HCT116 (cell line): ENCODE results near the gene CASP8. TPM values are rescaled to one million over a fixed set of nuclear protein-coding genes. Genes with fewer than 3 reads are reported as not detected.

Experiments used
- ATAC-seq: fragments of 200-7000 bp; cut with Tn5 transposase; 2 replicates; pipeline ENCODE4 v1.9.1; 2020; ENCODE audit warnings: mild to moderate bottlenecking, moderate library complexity
- BruUV-seq: library from RNA; stranded (reverse); fragments of 400-500 nt; replicated peaks from 2 replicates; lab custom pipeline; 2021; lab: Mats Ljungman, UMichigan
- CTCF ChIA-PET: fragments of 300-600 bp; sonication (Branson Sonifier 250); formaldehyde crosslinking; loops from one replicate; lab custom pipeline; 2021; ENCODE audit warnings: antibody characterized with exemption; lab: Charles Lee
- POLR2A ChIA-PET: fragments of 300-600, 350-600 bp; sonication (Branson Sonifier 250); formaldehyde crosslinking; loops from one replicate; lab custom pipeline; 2021; ENCODE audit warnings: antibody characterized with exemption; lab: Charles Lee
- RAD21 ChIA-PET, 2 experiments: fragments of 300-600 bp; sonication (Branson Sonifier 250); formaldehyde crosslinking; loops; one replicate each; lab custom pipeline; 2023; ENCODE audit warnings: low total read pairs in 2 of 2; ENCODE audit not compliant: uncharacterized antibody in 2 of 2, unreplicated experiment in 2 of 2, low non-redundant PET in 1 of 2; lab: Charles Lee
- DNase-seq: peaks from one replicate; pipeline ENCODE4 v3.0.0-alpha.2; 2010; ENCODE audit warnings: low read depth, low spot score
- H2AFZ ChIP-seq: fragments of 200-600 bp; shearing (Covaris generic), sonication (generic); 2 replicates; pipeline ENCODE4 v1.6.1; 2017; ENCODE audit warnings: low read depth, mixed run types, mixed read lengths, antibody characterized with exemption, low read length; ENCODE audit not compliant: poor library complexity, severe bottlenecking
- H3K27ac ChIP-seq: 2 replicates; pipeline ENCODE4 v1.5.1; 2012; ENCODE audit warnings: low read depth, low read length
- H3K27me3 ChIP-seq: fragments of 200-600 bp; sonication (generic); 2 replicates; pipeline ENCODE4 v1.6.1; 2016; ENCODE audit warnings: mixed run types, low read length, mixed read lengths; ENCODE audit not compliant: insufficient read depth
- H3K36me3 ChIP-seq, 2 experiments: fragments of 200-500 bp in 1 of 2; fragments of 200-600 bp in 1 of 2; sonication (Bioruptor generic) in 1 of 2; sonication (generic) in 1 of 2; 2 replicates each; pipeline versions ENCODE4 v1.5.1 to v1.6.1; 2014 to 2016; ENCODE audit warnings: low read length in 2 of 2, inconsistent platforms in 1 of 2, mixed read lengths in 1 of 2, mixed run types in 1 of 2; ENCODE audit not compliant: insufficient read depth in 2 of 2, control insufficient read depth in 1 of 2
- H3K4me1 ChIP-seq, 2 experiments: fragments of 200-600 bp in 1 of 2; sonication (generic) in 1 of 2; 2 replicates each; pipeline versions ENCODE4 v1.5.1 to v1.6.1; 2012 to 2017; ENCODE audit warnings: low read length in 2 of 2, inconsistent platforms in 1 of 2, mild to moderate bottlenecking in 1 of 2, mixed read lengths in 1 of 2, mixed run types in 1 of 2, moderate library complexity in 1 of 2; ENCODE audit not compliant: insufficient read depth in 2 of 2, control insufficient read depth in 1 of 2
- H3K4me2 ChIP-seq: fragments of 200-600 bp; sonication (generic); 2 replicates; pipeline ENCODE4 v1.6.1; 2017; ENCODE audit warnings: mixed run types, low read length, mixed read lengths
- H3K4me3 ChIP-seq, 2 experiments: fragments of 200-600 bp in 1 of 2; sonication (generic) in 1 of 2; replicated peaks in 1 of 2; 2 replicates each; pipeline ENCODE4 v1.5.1; 2011 to 2016; ENCODE audit warnings: low read length in 2 of 2, control low read depth in 1 of 2, low read depth in 1 of 2, mild to moderate bottlenecking in 1 of 2, mixed read lengths in 1 of 2, mixed run types in 1 of 2
- H3K79me2 ChIP-seq: fragments of 200-600 bp; sonication (generic); 2 replicates; pipeline ENCODE4 v1.6.1; 2017; ENCODE audit warnings: mild to moderate bottlenecking, mixed run types, low read length, moderate library complexity, mixed read lengths; ENCODE audit not compliant: insufficient read depth
- H3K9ac ChIP-seq: fragments of 200-600 bp; sonication (generic); 2 replicates; pipeline ENCODE4 v1.6.1; 2016; ENCODE audit warnings: low read length, mixed read lengths
- H3K9me2 ChIP-seq: fragments of 200-600 bp; sonication (generic), shearing (Covaris generic); 2 replicates; pipeline ENCODE4 v1.6.1; 2017; ENCODE audit warnings: mixed run types, mild to moderate bottlenecking, moderate library complexity; ENCODE audit not compliant: insufficient read depth
- H3K9me3 ChIP-seq, 2 experiments: fragments of 200-500 bp in 1 of 2; fragments of 200-600 bp in 1 of 2; sonication (Bioruptor generic) in 1 of 2; sonication (generic) in 1 of 2; 2 replicates each; pipeline ENCODE4 v1.6.1; 2014 to 2017; ENCODE audit warnings: low read length in 2 of 2, mixed read lengths in 2 of 2, inconsistent platforms in 1 of 2, low read depth in 1 of 2, mild to moderate bottlenecking in 1 of 2, mixed run types in 1 of 2, moderate library complexity in 1 of 2; ENCODE audit not compliant: control insufficient read depth in 1 of 2, insufficient read depth in 1 of 2
- H4K20me1 ChIP-seq: fragments of 200-600 bp; sonication (generic), shearing (Covaris generic); 2 replicates; pipeline ENCODE4 v1.6.1; 2017; ENCODE audit warnings: mixed run types, mild to moderate bottlenecking, moderate library complexity; ENCODE audit not compliant: insufficient read depth
- CBX3 ChIP-seq: IDR thresholded peaks from 2 replicates; pipeline ENCODE4 v1.6.1; 2012; ENCODE audit warnings: low read depth
- CEBPB ChIP-seq: IDR thresholded peaks from 2 replicates; pipeline ENCODE4 v1.6.1; 2012; ENCODE audit warnings: low read depth
- CTCF ChIP-seq, 3 experiments: fragments of 200-600 bp in 1 of 3; sonication (generic) in 1 of 3; IDR thresholded peaks in 2 of 3; conservative IDR thresholded peaks in 1 of 3; 2 replicates each; pipeline ENCODE4 v1.5.1; 2012 to 2017; ENCODE audit warnings: low read depth in 2 of 3, low read length in 2 of 3, antibody characterized with exemption in 1 of 3, borderline replicate concordance in 1 of 3, control low read depth in 1 of 3, mild to moderate bottlenecking in 1 of 3, mixed read lengths in 1 of 3, mixed run types in 1 of 3, moderate library complexity in 1 of 3; ENCODE audit not compliant: insufficient read depth in 1 of 3
- EZH2phosphoT487 ChIP-seq: fragments of 200-600 bp; IDR thresholded peaks from 2 replicates; pipeline ENCODE4 v1.6.1; 2018; ENCODE audit warnings: antibody characterized with exemption, borderline replicate concordance
- JUND ChIP-seq: IDR thresholded peaks from 2 replicates; pipeline ENCODE4 v1.6.1; 2012
- MAX ChIP-seq: IDR thresholded peaks from 2 replicates; pipeline ENCODE4 v1.6.1; 2012
- POLR2A ChIP-seq: IDR thresholded peaks from 2 replicates; pipeline ENCODE4 v1.7.0; 2011; ENCODE audit warnings: borderline replicate concordance; ENCODE audit not compliant: insufficient read depth, insufficient read length; ENCODE audit errors: extremely low read depth
- RAD21 ChIP-seq: IDR thresholded peaks from 2 replicates; pipeline ENCODE4 v1.6.1; 2012; ENCODE audit warnings: low read depth, mild to moderate bottlenecking
- SP1 ChIP-seq: IDR thresholded peaks from 2 replicates; pipeline ENCODE4 v1.6.1; 2012; ENCODE audit warnings: low read depth
- YY1 ChIP-seq: IDR thresholded peaks from 2 replicates; pipeline ENCODE4 v1.6.1; 2011; ENCODE audit warnings: low read length, low read depth, moderate library complexity, mild to moderate bottlenecking; ENCODE audit not compliant: insufficient replicate concordance; ENCODE audit errors: extremely low read depth
- ZFX ChIP-seq: fragments of 450-650 bp; IDR thresholded peaks from 2 replicates; pipeline ENCODE4 v1.6.1; 2017
- ZNF274 ChIP-seq: fragments of 200-500 bp; sonication (Bioruptor generic); IDR thresholded peaks from 2 replicates; pipeline ENCODE4 v1.6.1; 2014; ENCODE audit warnings: mild to moderate bottlenecking, low read depth, low read length, inconsistent platforms
- intact Hi-C: fragments of 100-400 bp; cut with micrococcal nuclease; formaldehyde crosslinking; loops from 2 replicates; pipeline ENCODE4 v1.10.0; 2022
- total RNA-seq: library from RNA; stranded (reverse); gene quantifications from one replicate; pipeline ENCODE4 v1.2.1, GENCODE V29; 2021; ENCODE audit not compliant: unreplicated experiment

The CASP8 gene
- total RNA-seq, 1 experiment from 2014 or later = 29.6 TPM

- intact Hi-C loops = no loop called here
- BruUV-seq = no TSS peak
- ChIA-PET POLR2A (no interaction called here), RAD21 (no interaction called here), CTCF (no interaction called here)
- Histone ChIP-seq H3K4me3 (no peak overlapping the region), H3K9me2 (no peaks in the 10 kb centered on the region), H4K20me1 (no peaks in the 10 kb centered on the region), H3K36me3 (no peaks in the 10 kb centered on the region), H3K79me2 (no peaks in the 10 kb centered on the region), H3K4me1 (no peaks in the 10 kb centered on the region), H3K27me3 (no peaks in the 10 kb centered on the region), H3K9me3 (no peaks in the 10 kb centered on the region), H3K9ac (no peak overlapping the region), H2AFZ (no peak overlapping the region), H3K4me2 (no peak overlapping the region), H3K27ac (no peak overlapping the region)
- no peak for ATAC-seq
- DNase-seq = no peak
- TF ChIP-seq JUND = no peak
- TF ChIP-seq CTCF (IDR thresholded peaks at IDR 0.05 in 2 of 3, conservative IDR thresholded peaks at IDR 0.05 in 1 of 3; ENCODE audit: borderline replicate concordance in 1 of 3, insufficient read depth in 1 of 3, low read depth in 2 of 3, low read length in 2 of 3) = no peak
- TF ChIP-seq ZNF274 = no peak
- no peak for TF ChIP-seq POLR2A
- TF ChIP-seq ZFX = no peak
- no peak for TF ChIP-seq CBX3
- TF ChIP-seq EZH2phosphoT487 = no peak
Observed at GRCh38 chr2:201248288-201248844, 12.0 kb upstream of the CASP8 start.

GRCh38 chr2:201249889-201250288 lies 10.4 kb upstream of the CASP8 start:
- no peak for ATAC-seq
- no peak overlapping the region for H3K9ac ChIP-seq
- ChIA-PET POLR2A (no interaction called here), CTCF (no interaction called here)
- peaks cover 0 to 6% of the 10 kb centered on the region in 2 experiments; a peak in 1 of 4 replicates for H3K4me1 ChIP-seq
- H3K79me2 ChIP-seq = no peaks in the 10 kb centered on the region
- no peaks in the 10 kb centered on the region for H3K9me3 ChIP-seq
- no peak overlapping the region for H3K4me3 ChIP-seq
- H4K20me1 ChIP-seq = no peaks in the 10 kb centered on the region
- H3K27me3 ChIP-seq = no peaks in the 10 kb centered on the region
- intact Hi-C loops = no loop called here
- H3K9me2 ChIP-seq = no peaks in the 10 kb centered on the region
- no peak for TF ChIP-seq CEBPB
- TF ChIP-seq SP1 = no peak
- no peak for TF ChIP-seq RAD21
- no peak for TF ChIP-seq YY1
- no peak for TF ChIP-seq ZNF274
- TF ChIP-seq MAX = no peak
- no peak for TF ChIP-seq CTCF (IDR thresholded peaks at IDR 0.05 in 2 of 3, conservative IDR thresholded peaks at IDR 0.05 in 1 of 3; ENCODE audit: borderline replicate concordance in 1 of 3, insufficient read depth in 1 of 3, low read depth in 2 of 3, low read length in 2 of 3)
- no peak for TF ChIP-seq JUND
- TF ChIP-seq POLR2A = no peak
- TF ChIP-seq, all 23 proteins: peak for 0
- Histone ChIP-seq H3K36me3 (no peaks in the 10 kb centered on the region), H2AFZ (no peak overlapping the region), H3K4me2 (no peak overlapping the region), H3K27ac (no peak overlapping the region)
- BruUV-seq = no TSS peak
- RAD21 ChIA-PET = no interaction called here
- no peak for DNase-seq
